Right lobe of liver (tissue), 6 donors: ENCODE measurements around the gene SF3B1. TPM values are rescaled to one million over a fixed set of nuclear protein-coding genes. Genes with fewer than 3 reads are reported as not detected.
A peak's percentile ranks its signal among the peaks of the same experiment; 100 is the strongest.

Experiments used
- ATAC-seq, 4 donors: fragments of 200-7000 bp; cut with Tn5 transposase; one replicate each; pipeline ENCODE4 v1.9.1; 2020; ENCODE audit warnings: mild to moderate bottlenecking in 4 of 4, moderate library complexity in 4 of 4
- DNase-seq, 3 donors: peaks; one replicate each; pipeline ENCODE4 v3.0.0-alpha.2; 2020
- H3K27ac ChIP-seq, 3 donors: fragments of 200-600 bp; one replicate each; pipeline ENCODE4 v1.8.0; 2022
- H3K27me3 ChIP-seq, 2 donors: fragments of 200-600 bp; one replicate each; pipeline ENCODE4 v1.8.0; 2022
- H3K36me3 ChIP-seq, 4 donors: fragments of 200-600 bp; sonication (generic) in 1 of 4; one replicate each; pipeline versions ENCODE4 v1.5.1 to v1.8.0; 2017 to 2022; ENCODE audit warnings: control low read depth in 1 of 4
- H3K4me1 ChIP-seq, 4 donors: fragments of 200-600 bp; sonication (generic) in 1 of 4; one replicate each; pipeline versions ENCODE4 v1.5.1 to v1.8.0; 2017 to 2022; ENCODE audit warnings: control low read depth in 1 of 4
- H3K4me3 ChIP-seq, 3 donors: fragments of 200-600 bp; one replicate each; pipeline ENCODE4 v1.8.0; 2022
- H3K9me3 ChIP-seq, 4 donors: fragments of 200-600 bp; sonication (generic) in 1 of 4; one replicate each; pipeline versions ENCODE4 v1.5.1 to v1.8.0; 2017 to 2022; ENCODE audit warnings: control low read depth in 1 of 4
- POLR2A ChIP-seq: fragments of 450-650 bp; IDR thresholded peaks from one replicate; pipeline ENCODE4 v1.6.1; 2017; ENCODE audit warnings: antibody characterized with exemption, mild to moderate bottlenecking
- WGBS: methylation state at CpG from one replicate; pipeline ENCODE4 v1.1.6; 2018; ENCODE audit warnings: low coverage, low lambda C conversion rate; ENCODE audit not compliant: insufficient coverage; ENCODE audit errors: missing lambda C conversion rate; 5-methylcytosine and 5-hydroxymethylcytosine counted together
- intact Hi-C, 2 donors: fragments of 100-400 bp; cut with DNase I; formaldehyde crosslinking; loops; one replicate each; pipeline versions ENCODE4 v1.11.2 to v1.14.1; 2022
- total RNA-seq, 6 experiments: library from RNA; depleted of rRNA in 2 of 6; stranded (reverse); fragments of >200 nt in 2 of 6; fragmentation: NEBNext Ultra II Directional in 3 of 6; extraction: Animal tissue kit (Norgen Biotek cat#: 25700) in 3 of 6; gene quantifications; one replicate each; pipeline versions ENCODE4 v1.1.0 to v1.2.4, GENCODE V29; 2016 to 2023
- TF ChIP-seq, protein P1 (sequence below), 4 donors: fragments of 200-600 bp in 3 of 4; fragments of 450-650 bp in 1 of 4; IDR thresholded peaks; one replicate each; pipeline versions ENCODE4 v1.5.1 to v1.8.0; 2016 to 2022; ENCODE audit warnings: antibody characterized with exemption in 4 of 4, mild to moderate bottlenecking in 2 of 4
- donor health status: DM: no; HTN: yes; CAD: no.
- donor health status: DM: no; HTN: no; CAD: no.
- donor health status: DM: no; HTN: no; CAD: no.
- donor health status: DM: no; HTN: yes; CAD: no.
- donor health status: DM: no; HTN: yes; CAD: no.

SF3B1 gene
- total RNA-seq, 6 experiments from 2014 or later, result 74.6 to 113 (median 100) TPM

DNA sequence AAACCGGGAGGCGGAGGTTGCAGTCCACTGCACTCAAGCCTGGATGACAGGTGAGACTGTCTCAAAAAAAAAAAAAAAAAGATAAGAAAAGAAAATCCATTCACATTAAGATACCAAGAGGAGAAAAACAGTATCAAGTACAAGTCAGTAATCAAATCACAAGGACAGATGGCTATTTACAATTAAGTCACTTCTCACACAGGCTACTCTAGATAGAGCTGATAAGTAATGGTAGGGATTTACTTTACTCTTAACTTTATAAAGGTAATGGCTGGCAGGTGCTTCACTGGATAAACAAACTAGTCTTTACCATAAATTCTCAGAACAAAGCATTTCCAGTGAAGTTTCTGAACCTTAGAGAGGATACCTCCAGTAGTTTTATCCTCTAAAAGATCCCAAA is 11.5 kb downstream of the SF3B1 start:
- Histone ChIP-seq H3K9me3 (no peaks in the 10 kb centered on the region), H3K36me3 (peaks cover 3 to 54% (median 24%) of the 10 kb centered on the region in 4 donors), H3K4me1 (peaks cover 0 to 35% (median 12%) of the 10 kb centered on the region in 4 donors), H3K27me3 (no peaks in the 10 kb centered on the region), H3K4me3 (no peak overlapping the region), H3K27ac (no peak overlapping the region)
- DNase-seq (no peak), ATAC-seq (no peak)
- WGBS, result 100% methylated on average over 2 of the region's 2 CpGs
- TF ChIP-seq POLR2A, result no peak
- TF ChIP-seq, protein P1, sequence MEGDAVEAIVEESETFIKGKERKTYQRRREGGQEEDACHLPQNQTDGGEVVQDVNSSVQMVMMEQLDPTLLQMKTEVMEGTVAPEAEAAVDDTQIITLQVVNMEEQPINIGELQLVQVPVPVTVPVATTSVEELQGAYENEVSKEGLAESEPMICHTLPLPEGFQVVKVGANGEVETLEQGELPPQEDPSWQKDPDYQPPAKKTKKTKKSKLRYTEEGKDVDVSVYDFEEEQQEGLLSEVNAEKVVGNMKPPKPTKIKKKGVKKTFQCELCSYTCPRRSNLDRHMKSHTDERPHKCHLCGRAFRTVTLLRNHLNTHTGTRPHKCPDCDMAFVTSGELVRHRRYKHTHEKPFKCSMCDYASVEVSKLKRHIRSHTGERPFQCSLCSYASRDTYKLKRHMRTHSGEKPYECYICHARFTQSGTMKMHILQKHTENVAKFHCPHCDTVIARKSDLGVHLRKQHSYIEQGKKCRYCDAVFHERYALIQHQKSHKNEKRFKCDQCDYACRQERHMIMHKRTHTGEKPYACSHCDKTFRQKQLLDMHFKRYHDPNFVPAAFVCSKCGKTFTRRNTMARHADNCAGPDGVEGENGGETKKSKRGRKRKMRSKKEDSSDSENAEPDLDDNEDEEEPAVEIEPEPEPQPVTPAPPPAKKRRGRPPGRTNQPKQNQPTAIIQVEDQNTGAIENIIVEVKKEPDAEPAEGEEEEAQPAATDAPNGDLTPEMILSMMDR (IDR thresholded peaks at IDR 0.05), result no peak
- intact Hi-C loops, result no loop called here

DNA sequence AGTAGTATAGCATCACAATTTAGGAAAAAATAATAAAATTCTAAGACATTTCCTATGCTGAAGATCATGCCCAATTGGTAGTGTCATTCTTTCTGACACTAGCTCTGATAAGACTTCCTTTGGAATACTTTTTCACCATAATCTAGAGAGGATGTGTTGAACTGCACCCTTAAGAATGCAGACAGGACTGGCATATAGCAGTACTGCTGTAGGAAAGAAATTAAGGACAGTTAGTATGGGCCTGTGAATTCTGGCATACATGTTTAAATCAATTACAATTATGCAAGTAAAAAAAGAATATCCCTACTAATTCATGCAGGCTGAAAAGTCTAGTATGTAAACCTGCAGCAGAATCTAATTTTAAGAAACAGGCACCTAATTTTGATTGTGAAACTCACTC is 15.4 kb downstream of the SF3B1 start:
- ATAC-seq, result no peak
- intact Hi-C loops, result no loop called here

DNA sequence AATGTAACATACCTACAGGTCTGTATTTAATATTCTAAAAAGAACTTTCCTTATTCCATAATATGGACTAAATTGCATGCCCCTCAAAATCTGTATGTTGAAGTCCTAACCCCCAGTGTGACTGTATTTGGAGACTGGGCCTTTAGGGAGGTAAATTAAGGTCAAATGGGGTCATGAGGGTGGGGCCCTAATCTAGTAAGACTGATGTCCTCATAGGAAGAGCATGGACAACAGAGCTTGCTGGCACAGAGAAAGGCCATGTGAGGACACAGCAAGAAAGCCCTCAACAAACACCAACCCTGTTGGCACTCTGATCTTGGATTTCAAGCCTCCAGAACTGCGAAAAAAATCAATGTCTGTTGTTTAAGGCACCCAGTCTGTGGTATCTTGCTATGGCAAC is 18.6 kb downstream of the SF3B1 start:
- intact Hi-C loops, result no loop called here
- peak; percentile 30 to 80 (median 64) for ATAC-seq
- no peak for DNase-seq
- 20% methylated on average over 1 of the region's 1 CpG for WGBS
- Histone ChIP-seq H3K27ac (peak overlapping the region in 1 of 3 donors; percentile 0), H3K9me3 (no peaks in the 10 kb centered on the region), H3K4me3 (no peak overlapping the region), H3K36me3 (peaks cover 10 to 78% (median 31%) of the 10 kb centered on the region in 4 donors), H3K27me3 (no peaks in the 10 kb centered on the region), H3K4me1 (peaks cover 0 to 20% (median 6%) of the 10 kb centered on the region in 4 donors)
- TF ChIP-seq POLR2A, result no peak
- TF ChIP-seq, protein P1 (IDR thresholded peaks at IDR 0.05), result no peak

More for the DNA sequence above, 15.4 kb downstream of the SF3B1 start:
- peaks cover 13 to 82% (median 41%) of the 10 kb centered on the region in 4 donors for H3K36me3 ChIP-seq
- peaks cover 0 to 15% (median 6%) of the 10 kb centered on the region in 4 donors for H3K4me1 ChIP-seq
- H3K27me3 ChIP-seq, result no peaks in the 10 kb centered on the region
- no peak for TF ChIP-seq POLR2A
- TF ChIP-seq, protein P1 (IDR thresholded peaks at IDR 0.05), result no peak
- DNase-seq, result no peak
- no peaks in the 10 kb centered on the region for H3K9me3 ChIP-seq
- H3K4me3 ChIP-seq, result no peak overlapping the region
- no peak overlapping the region for H3K27ac ChIP-seq

DNA sequence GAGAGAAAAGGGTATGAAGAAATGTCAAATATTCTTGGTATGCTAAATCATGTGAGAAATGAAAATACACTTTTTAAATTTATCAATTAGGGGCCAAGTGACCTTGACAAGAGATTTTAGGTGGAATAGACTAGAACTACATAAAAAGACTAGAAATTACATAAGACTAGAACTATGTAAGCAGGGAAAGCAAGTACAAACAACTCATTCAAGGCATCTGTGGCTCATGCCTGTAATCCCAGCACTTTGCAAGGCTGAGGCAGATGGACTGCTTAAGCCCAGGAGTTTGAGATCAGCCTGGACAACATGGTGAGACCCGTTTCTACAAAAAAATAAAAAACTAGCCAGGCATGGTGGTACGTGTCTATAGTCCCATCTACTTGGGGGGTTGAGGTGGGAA is 20.3 kb downstream of the SF3B1 start:
- no peak for DNase-seq
- peaks cover 10 to 79% (median 32%) of the 10 kb centered on the region in 4 donors for H3K36me3 ChIP-seq
- H3K27ac ChIP-seq, result peak overlapping the region; percentile 10 to 76 (median 48)
- intact Hi-C loops, result no loop called here
- WGBS, result 77% methylated on average over 2 of the region's 2 CpGs
- H3K27me3 ChIP-seq, result no peaks in the 10 kb centered on the region
- peaks cover 0 to 20% (median 6%) of the 10 kb centered on the region in 4 donors for H3K4me1 ChIP-seq
- no peak for TF ChIP-seq POLR2A
- TF ChIP-seq, protein P1 (IDR thresholded peaks at IDR 0.05), result no peak
- H3K4me3 ChIP-seq, result no peak overlapping the region
- ATAC-seq, result peak; percentile 60 to 73 (median 62)
- no peaks in the 10 kb centered on the region for H3K9me3 ChIP-seq

DNA sequence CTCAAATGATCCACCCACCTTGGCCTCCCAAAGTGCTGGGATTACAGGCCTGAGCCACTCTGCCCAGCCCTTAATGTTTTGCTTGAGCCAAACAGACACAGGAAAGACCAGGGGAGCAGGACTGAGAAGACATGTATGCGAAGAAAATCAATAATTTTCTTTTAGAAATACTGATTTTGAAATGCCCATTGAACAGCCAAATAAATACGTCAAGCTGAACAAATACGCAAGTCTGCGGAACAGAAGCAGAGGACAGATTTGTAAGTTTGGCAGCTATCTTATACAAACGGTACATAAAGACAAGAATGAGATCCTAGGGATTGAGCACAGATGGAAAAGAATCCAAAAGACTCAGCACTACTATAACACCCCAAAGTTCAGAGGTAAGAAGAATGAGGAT is 20.8 kb downstream of the SF3B1 start:
- DNase-seq (no peak), ATAC-seq (peak; percentile 76 to 85 (median 84))
- WGBS, result 20% methylated on average over 5 of the region's 5 CpGs
- Histone ChIP-seq H3K4me1 (peaks cover 0 to 20% (median 6%) of the 10 kb centered on the region in 4 donors), H3K36me3 (peaks cover 10 to 79% (median 34%) of the 10 kb centered on the region in 4 donors), H3K27ac (peak overlapping the region; percentile 10 to 76 (median 48)), H3K9me3 (no peaks in the 10 kb centered on the region), H3K4me3 (no peak overlapping the region), H3K27me3 (no peaks in the 10 kb centered on the region)
- intact Hi-C loops, result no loop called here
- TF ChIP-seq, protein P1 (IDR thresholded peaks at IDR 0.05), result no peak
- no peak for TF ChIP-seq POLR2A
